ENCODE measurements around the gene MLPH.

MLPH gene

DNA sequence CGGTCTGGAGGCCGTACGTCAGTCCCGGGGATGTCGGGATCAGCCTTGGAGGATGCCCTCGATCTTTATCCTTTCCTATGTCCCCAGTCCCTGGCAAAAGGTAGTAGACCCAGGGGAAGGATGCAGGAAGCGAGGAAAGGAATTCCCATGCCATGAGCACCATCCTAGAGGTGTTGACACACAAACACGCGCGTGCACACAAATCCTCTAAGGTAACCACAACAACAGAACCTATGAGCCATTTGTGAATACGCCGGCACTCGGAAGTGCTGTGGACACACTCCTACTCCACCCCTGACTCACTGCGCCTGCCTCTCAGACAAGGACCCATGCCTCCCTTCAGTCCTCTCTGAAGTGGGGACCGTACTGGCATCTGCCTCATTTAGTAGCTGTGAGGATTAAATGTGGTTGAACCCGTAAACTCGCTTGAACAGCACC lies 11.3 kb upstream of the MLPH start:
- peak in 3 of 58 donors; percentile 22 to 55 (median 24) for DNase-seq

DNA sequence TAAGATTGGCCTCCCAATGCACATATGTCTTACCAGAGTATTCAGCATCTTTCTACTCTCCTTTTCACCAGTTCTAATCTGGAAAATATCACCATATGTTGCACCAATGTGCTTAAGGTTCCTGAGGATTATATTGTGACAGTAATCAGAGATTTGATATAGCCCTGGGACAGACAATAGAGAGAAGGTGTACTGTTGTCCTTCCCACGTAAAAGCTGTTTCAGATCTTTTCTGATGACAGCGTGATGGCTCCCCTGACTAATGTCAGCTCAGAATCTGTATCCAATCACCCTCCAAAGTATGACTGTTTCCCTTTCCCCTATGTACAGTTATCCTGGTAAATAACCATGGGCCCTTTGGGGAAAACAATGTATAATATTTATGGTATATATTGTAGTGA lies 9.0 kb upstream of the MLPH start:
- no peak for DNase-seq

DNA sequence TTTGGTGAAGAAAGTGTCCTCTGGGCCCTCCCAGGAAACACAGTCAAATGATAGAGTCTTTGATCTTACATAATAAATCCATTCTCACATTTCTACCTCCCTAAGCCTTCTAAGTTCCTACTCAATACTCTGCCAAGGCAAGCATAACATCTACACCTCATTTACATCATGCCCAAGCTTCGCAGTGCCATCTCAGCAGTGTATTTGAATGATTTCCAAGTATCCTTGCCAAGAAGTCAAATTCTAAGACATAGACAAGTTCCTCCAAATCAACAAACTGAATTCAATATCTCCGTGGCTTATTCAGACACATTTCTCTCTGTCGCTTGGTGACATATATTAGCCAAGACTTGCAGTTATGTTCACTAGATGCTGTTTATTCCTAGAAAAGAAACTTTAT lies 8.1 kb upstream of the MLPH start:
- peak in 2 of 58 donors; percentile 6 to 27 for DNase-seq

DNA sequence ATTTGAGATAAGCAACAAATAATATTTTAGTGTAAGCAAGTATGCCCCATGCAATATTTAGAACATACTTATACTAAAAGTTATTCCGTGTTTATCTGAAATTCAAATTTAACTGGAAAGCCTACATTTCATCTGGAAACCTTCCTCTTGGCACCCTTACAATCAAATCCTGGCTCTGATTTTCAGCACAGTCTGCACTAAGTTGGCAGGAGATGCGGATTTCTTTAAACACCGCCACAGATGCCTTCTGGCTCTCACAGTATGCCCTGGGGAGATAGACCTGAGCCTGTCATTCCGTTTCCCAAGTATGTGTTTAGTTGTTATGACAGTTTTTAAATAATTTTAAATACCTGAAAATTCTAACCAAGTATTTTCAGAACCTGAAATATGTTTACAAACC lies 7.3 kb upstream of the MLPH start:
- peak in 28 of 58 donors; percentile 3 to 72 (median 16) for DNase-seq

DNA sequence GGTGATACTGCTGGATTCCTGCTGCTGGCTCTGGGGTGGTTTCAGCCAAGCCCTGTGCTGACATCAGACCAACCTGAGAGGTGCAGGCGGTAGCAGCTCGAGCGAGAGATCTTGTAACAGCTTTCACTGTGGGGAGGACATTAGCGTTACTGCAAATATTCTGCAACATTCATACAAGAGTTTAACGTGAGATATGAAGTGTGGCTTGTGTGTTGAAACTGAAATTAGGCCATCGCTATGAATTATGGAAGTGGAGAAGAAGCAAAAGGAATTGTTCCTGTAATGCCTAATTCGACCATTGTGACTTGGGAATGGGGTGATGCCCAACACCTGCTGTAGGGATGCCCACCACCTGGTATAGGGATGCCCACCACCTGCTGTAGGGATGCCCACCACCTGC lies 6.5 kb upstream of the MLPH start:
- DNase-seq = no peak

DNA sequence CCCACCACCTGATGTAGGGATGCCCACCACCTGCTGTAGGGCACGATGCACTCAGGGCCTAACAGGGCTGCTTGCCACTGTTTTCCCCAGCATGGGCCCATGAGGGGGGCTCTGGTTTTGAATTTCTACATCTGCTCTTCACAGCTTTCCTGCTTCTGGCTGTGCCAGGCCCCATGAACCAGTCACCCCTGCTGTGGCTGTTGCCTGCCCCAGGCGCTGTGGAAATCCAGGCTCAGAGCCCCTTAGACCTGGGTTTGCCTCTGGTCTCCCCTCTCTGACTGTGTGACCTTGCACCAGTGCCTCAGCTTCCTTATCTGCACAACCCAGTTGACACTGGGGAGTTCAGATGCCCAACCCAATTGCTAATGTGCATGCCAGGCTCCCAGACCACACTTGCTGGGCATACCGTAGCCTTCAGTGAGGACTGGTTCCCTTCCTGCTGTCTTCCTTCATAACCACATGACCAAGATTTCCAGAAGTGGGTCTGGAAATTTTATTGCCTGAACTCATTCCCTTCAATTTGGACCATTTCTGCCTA lies 6.0 kb upstream of the MLPH start:
- no peak for DNase-seq

- peak in 27 of 58 donors; percentile 4 to 46 (median 20) for DNase-seq
Observed at GRCh38 chr2:237482485-237482884, 4.6 kb upstream of the MLPH start.

DNA sequence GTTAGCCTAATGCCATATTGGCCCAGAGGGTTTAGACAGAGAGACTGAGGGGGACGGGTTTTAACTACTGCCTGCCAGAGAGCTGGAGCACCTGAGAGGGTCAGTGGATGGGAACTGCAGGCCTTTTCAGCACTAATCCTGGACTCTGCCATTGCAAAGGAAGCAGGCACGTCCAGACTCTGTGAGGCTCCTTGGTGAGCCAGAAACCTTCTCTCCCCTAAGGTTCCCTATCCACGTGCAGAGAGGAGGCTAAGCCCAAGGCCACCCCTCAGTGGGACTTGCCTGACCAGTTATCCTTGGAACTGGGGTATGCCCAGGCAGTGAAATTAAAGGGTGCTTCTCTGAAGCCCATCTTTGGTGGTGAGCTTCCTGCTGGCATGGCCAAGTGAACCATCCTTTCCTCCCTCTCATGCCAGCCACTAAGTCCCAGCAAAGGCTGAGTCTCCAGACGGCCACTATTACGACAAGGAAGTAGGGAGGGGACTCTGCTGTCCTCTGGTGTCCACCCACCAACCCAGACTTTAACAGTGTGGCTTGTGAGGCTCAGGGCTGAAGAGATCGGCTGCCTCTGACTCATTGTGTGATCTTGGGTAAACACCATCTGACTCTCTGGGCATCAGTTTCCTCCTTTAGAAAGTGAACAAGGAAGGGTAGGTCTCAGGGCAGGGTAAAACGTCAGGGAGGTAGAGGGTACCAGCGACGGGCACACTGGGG lies 3.9 kb upstream of the MLPH start:
- no peak for DNase-seq

- no peak for DNase-seq
Observed at GRCh38 chr2:237485304-237485703, 1.7 kb upstream of the MLPH start.

DNA sequence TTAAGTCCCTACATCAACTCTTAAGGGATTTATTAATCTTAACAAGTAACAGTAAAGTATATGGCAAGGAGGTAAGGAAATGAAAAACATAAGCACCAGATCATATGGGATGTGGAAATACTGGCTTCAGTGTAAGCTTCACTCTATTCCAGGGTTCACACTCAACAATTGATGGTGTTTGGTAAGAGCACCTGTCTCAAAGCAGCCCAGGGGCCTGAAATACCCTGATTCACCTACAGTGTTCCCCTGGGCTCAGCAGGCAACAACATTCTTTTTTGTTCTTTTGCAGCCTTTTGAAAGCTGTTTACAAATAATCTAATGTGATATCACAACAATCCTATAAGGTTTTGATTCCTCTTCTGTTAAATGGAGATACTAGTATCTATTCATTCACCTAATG lies 1.2 kb upstream of the MLPH start:
- no peak for DNase-seq

DNA sequence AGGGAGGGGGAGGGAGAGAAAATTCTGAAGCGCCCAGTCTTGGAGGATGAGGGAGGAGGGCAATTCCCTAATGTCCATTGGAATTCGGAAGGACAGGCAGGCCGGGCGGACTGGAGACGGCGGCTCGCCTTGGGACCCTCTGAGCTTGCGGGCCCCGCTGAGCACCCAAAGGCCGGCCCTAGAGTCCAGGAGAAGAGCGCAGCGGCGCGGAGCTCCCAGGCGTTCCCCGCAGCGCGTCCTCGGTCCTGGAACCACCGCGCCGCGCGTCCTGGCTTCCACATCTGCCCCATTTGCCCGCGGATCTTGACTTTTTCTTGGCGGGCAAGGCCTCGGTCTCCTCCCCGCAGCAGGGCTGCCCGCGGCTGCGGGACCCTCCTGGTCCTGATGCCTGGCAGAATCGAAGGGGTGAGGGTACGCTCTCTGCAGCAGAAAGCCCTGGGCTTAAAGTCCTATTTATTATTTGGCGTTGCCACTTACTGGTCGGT lies 675 bp upstream of the MLPH start:
- no peak for DNase-seq

DNA sequence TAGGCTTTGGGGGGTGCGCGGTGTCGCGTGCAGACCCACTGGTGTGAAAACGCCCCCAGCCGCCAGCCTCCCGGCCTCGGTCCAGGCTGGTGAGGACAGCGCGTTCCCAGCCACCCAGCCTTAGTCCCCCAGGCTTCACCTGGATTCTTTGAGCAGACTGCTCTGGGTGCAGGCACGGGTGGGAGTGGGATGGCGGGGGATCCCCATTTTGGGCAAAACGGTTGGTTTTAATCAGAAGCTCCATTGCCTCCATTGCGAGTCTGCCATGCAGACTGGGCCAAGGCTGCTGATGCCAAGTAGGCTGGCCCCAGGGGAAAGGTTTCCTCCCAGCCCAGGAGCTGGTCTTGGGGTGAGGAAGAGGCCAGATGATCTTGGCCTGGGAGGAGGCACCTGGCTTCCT lies 445 bp downstream of the MLPH start:
- DNase-seq = no peak

GRCh38 chr2:237488295-237488694 lies 1.2 kb downstream of the MLPH start:
- DNase-seq = no peak

GRCh38 chr2:237488901-237489860 lies 2.1 kb downstream of the MLPH start:
- DNase-seq = no peak

DNA sequence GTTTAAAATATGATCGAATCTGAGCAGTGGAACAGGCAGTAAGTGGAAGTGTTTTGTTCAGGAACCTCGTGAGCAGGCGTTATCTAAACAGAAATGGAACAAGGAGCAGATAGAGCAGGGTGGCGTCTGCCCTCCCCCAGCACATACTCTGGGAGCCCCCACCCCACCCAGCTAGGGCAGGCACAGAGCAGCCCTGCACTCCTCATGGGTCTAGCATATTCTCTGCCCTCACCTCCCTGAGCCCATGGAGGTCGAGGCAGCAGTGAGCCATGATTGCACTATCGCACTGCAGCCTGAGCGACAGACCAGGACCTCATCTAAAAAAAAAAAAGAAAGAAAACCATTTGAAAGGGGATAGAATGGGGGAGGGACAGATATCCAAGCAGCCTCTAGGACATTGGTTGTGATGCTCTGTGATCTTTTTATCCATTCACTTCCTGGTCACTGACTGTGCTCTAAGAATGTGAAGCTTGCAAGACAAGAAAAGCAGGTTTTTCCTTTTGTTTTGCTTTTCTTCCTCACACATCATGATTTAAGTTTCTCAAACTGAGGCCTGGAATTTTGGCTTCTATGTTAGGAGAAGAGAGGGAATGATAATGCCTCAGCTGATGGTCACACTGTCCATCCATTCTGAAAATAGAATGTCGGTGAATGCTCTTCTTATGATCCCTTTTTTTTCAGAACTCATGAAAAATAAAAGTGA lies 3.1 kb downstream of the MLPH start:
- no peak for DNase-seq

GRCh38 chr2:237490795-237491194 lies 3.7 kb downstream of the MLPH start:
- DNase-seq = no peak

DNA sequence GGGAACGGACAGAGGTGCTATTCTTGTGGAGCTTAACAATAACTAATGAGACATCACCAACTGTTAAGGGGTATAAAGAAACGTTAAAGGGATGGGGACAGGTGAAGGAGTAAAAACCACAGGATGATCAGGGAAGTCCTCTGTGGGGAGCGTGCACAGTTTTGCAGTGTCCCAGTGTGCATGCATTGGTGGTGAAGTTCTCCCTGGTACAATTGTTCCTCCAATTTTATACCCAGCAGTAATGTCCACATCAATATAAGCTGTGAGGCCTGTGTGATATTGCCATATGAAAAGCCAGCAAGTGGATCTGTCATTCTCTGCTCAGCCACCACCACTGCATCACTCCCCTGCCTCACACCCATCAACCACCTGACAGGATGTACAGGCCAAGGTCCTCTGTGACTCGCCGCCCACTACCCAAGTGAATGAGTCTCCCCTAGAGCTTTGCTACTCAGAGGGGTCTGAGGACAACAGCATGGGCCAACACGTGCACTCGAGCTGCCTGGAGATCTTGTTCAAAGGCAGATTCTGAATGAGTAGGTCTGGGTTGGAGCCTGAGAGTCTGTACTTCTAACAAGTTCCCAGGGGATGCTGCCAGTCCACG lies 4.6 kb downstream of the MLPH start:
- DNase-seq = no peak

- DNase-seq = no peak
Observed at GRCh38 chr2:237492137-237492890, 5.3 kb downstream of the MLPH start.

GRCh38 chr2:237494066-237494465 lies 7.0 kb downstream of the MLPH start:
- no peak for DNase-seq

DNA sequence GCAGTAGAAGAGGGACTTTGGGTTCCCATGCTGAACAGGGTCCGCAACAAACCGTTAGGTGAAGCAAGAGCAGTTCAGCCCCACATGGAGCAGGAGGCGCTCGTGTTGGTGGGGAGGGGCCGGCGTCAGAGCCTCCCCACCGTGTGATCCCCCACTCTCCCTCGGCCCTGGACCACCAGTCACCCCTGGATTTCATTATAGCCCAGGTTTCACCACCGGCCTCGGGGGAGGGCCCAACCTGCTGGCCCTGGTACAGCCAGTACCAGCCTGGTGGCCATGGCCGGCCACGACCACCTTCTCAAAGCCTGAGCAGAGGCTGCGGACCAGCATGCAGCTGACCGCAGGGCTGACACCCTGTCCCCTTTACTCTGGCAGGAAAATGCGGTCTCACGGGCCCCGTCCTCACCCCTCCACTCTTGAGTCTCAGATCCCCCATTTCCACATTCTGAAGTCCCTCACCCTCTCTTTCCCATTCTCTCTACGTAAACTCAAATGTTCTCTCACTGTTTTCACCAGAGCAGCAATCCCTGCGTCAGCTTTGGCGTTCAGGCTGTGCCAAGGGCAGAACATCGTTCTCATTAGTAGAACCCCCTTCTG lies 8.6 kb downstream of the MLPH start:
- no peak for DNase-seq
